Panc1 (cell line): Measurements from ENCODE around the gene DHRS3. TPM values are rescaled to one million over a fixed set of nuclear protein-coding genes. Genes with fewer than 3 reads are reported as not detected.

Experiments used
- ATAC-seq: fragments of 200-7000 bp; cut with Tn5 transposase; 2 replicates; pipeline ENCODE4 v1.9.1; 2020; ENCODE audit warnings: mild to moderate bottlenecking, moderate library complexity
- BruUV-seq: library from RNA; stranded (reverse); fragments of 400-500 nt; replicated peaks from 2 replicates; lab custom pipeline; 2021; lab: Mats Ljungman, UMichigan
- CTCF ChIA-PET: fragments of 300-600 bp; sonication (Branson Sonifier 250); formaldehyde crosslinking; loops from one replicate; lab custom pipeline; 2022; ENCODE audit warnings: antibody characterized with exemption; lab: Charles Lee
- POLR2A ChIA-PET: fragments of 300-600 bp; sonication (Branson Sonifier 250); formaldehyde crosslinking; loops from one replicate; lab custom pipeline; 2022; ENCODE audit warnings: antibody characterized with exemption; lab: Charles Lee
- DNase-seq: peaks from one replicate; pipeline ENCODE4 v3.0.0-alpha.2; 2010; ENCODE audit warnings: low read depth, low spot score
- H3K27ac ChIP-seq: 2 replicates; pipeline ENCODE4 v1.5.1; 2011; ENCODE audit warnings: mild to moderate bottlenecking, low read length, inconsistent platforms
- H3K27me3 ChIP-seq: fragments of 200-500 bp; sonication (Bioruptor generic); 2 replicates; pipeline ENCODE4 v1.6.0; 2014; ENCODE audit warnings: low read length, inconsistent platforms; ENCODE audit not compliant: control insufficient read depth, insufficient read depth
- H3K36me3 ChIP-seq: fragments of 200-500 bp; sonication (Bioruptor generic); 2 replicates; pipeline ENCODE4 v1.5.1; 2014; ENCODE audit warnings: inconsistent platforms, mild to moderate bottlenecking, low read length, moderate library complexity; ENCODE audit not compliant: control insufficient read depth, insufficient read depth
- H3K4me1 ChIP-seq: 2 replicates; pipeline ENCODE4 v1.5.1; 2011; ENCODE audit warnings: inconsistent platforms, mild to moderate bottlenecking, low read length, moderate library complexity; ENCODE audit not compliant: control insufficient read depth, insufficient read depth
- H3K4me3 ChIP-seq, 2 experiments: 2 replicates each; pipeline ENCODE4 v1.5.1; 2011 to 2012; ENCODE audit warnings: low read depth in 2 of 2, low read length in 2 of 2, mild to moderate bottlenecking in 2 of 2, inconsistent platforms in 1 of 2, moderate library complexity in 1 of 2
- H3K9me3 ChIP-seq: fragments of 200-500 bp; sonication (Bioruptor generic); 2 replicates; pipeline ENCODE4 v1.5.1; 2014; ENCODE audit warnings: low read depth, mild to moderate bottlenecking, inconsistent platforms, low read length, moderate library complexity; ENCODE audit not compliant: control insufficient read depth, insufficient read depth
- CTCF ChIP-seq: fragments of 450-650 bp; IDR thresholded peaks from 2 replicates; pipeline ENCODE4 v1.5.1; 2017; ENCODE audit warnings: mild to moderate bottlenecking
- POLR2AphosphoS5 ChIP-seq: IDR thresholded peaks from 2 replicates; pipeline ENCODE4 v1.6.1; 2012; ENCODE audit warnings: mild to moderate bottlenecking, low read depth, low read length, moderate library complexity
- REST ChIP-seq, 2 experiments: IDR thresholded peaks; 2 replicates each; pipeline ENCODE4 v1.6.1; 2011 to 2012; ENCODE audit warnings: low read depth in 2 of 2, control low read depth in 1 of 2, low read length in 1 of 2, mild to moderate bottlenecking in 1 of 2, moderate library complexity in 1 of 2; ENCODE audit not compliant: insufficient read depth in 1 of 2
- SIN3A ChIP-seq: IDR thresholded peaks from 2 replicates; pipeline ENCODE4 v1.6.1; 2012; ENCODE audit warnings: low read depth, mild to moderate bottlenecking, low read length, moderate library complexity, borderline replicate concordance; ENCODE audit not compliant: insufficient read depth
- TCF7L2 ChIP-seq: IDR thresholded peaks from 2 replicates; pipeline ENCODE4 v1.6.1; 2011; ENCODE audit warnings: mild to moderate bottlenecking, low read depth, low read length, inconsistent platforms
- in situ Hi-C: cut with HindIII; loops from 2 replicates; pipeline ENCODE4 v1.10.0; 2016; ENCODE audit warnings: low sequenced_read_pairs, low pct_unique_long_range_greater_than_20kb
- intact Hi-C: fragments of 100-400 bp; cut with micrococcal nuclease; formaldehyde crosslinking; loops from one replicate; pipeline ENCODE4 v1.10.0; 2022; ENCODE audit not compliant: unreplicated experiment
- total RNA-seq: library from RNA; stranded (reverse); gene quantifications from one replicate; pipeline ENCODE4 v1.2.1, GENCODE V29; 2021; ENCODE audit not compliant: unreplicated experiment

DHRS3 gene
- total RNA-seq, 1 experiment from 2014 or later, result 113 TPM

GRCh38 chr1:12621346-12622335, 3.6 kb upstream of the DHRS3 start:
- CTCF ChIA-PET, result no interaction called here

More at GRCh38 chr1:12621346-12622335, 3.6 kb upstream of the DHRS3 start:
- H3K9me3 ChIP-seq, result no peaks in the 10 kb centered on the region
- BruUV-seq, result no TSS peak
- in situ Hi-C loops, result no loop called here
- H3K4me1 ChIP-seq, result peaks cover 42% of the 10 kb centered on the region
- DNase-seq (no peak), ATAC-seq (no peak)
- peak overlapping the region; percentile 83 for H3K27ac ChIP-seq
- H3K27me3 ChIP-seq, result no peaks in the 10 kb centered on the region
- no peaks in the 10 kb centered on the region; the same call in 1 of the 2 replicates for H3K36me3 ChIP-seq
- intact Hi-C loops, result loop anchor here (5.0 kb wide), 2 partner anchors 36 to 299 kb away; no protein-coding TSS in a partner anchor
- TF ChIP-seq SIN3A (no peak), CTCF (no peak), POLR2AphosphoS5 (no peak), REST (IDR thresholded peaks at IDR 0.05; ENCODE audit: insufficient read depth in 1 of 2, low read depth in 2 of 2, low read length in 1 of 2) (no peak), TCF7L2 (no peak)
- POLR2A ChIA-PET, result interaction anchor here (0.7 kb wide), 1 partner anchor 65 kb away, joined by 5 read pairs; no protein-coding TSS in a partner anchor
- H3K4me3 ChIP-seq, result no peak overlapping the region
